Fibroblast of skin of back (primary cell): ENCODE measurements around the gene RDM1.

Experiments used
- DNase-seq: peaks from one replicate; pipeline ENCODE4 v3.0.0-alpha.2; 2013

The RDM1 gene

GRCh38 chr17:35932586-35932985, 2.0 kb upstream of the RDM1 start:
- DNase-seq: peak; percentile 42

- peak; percentile 12 for DNase-seq
Measured at GRCh38 chr17:35931794-35932425, 1.3 kb upstream of the RDM1 start.

- DNase-seq: no peak
Measured at GRCh38 chr17:35927714-35928113, 2.9 kb downstream of the RDM1 start.

- no peak for DNase-seq
Measured at GRCh38 chr17:35923609-35924114, 6.9 kb downstream of the RDM1 start.

- DNase-seq: no peak
Measured at GRCh38 chr17:35920229-35920628, 10.3 kb downstream of the RDM1 start.

GRCh38 chr17:35918665-35919064, 11.9 kb downstream of the RDM1 start:
- DNase-seq: no peak

- DNase-seq: no peak
Measured at GRCh38 chr17:35917519-35918213, 12.9 kb downstream of the RDM1 start.

GRCh38 chr17:35915153-35915964, 15.2 kb downstream of the RDM1 start:
- no peak for DNase-seq

- no peak for DNase-seq
Measured at GRCh38 chr17:35914354-35914753, 16.2 kb downstream of the RDM1 start.

- no peak for DNase-seq
Measured at GRCh38 chr17:35913609-35914008, 17.0 kb downstream of the RDM1 start.

GRCh38 chr17:35912942-35913341, 17.6 kb downstream of the RDM1 start:
- DNase-seq: no peak

GRCh38 chr17:35912339-35912912, 18.1 kb downstream of the RDM1 start:
- no peak for DNase-seq

- DNase-seq: no peak
Measured at GRCh38 chr17:35909408-35909807, 21.2 kb downstream of the RDM1 start.

GRCh38 chr17:35907691-35908090, 22.9 kb downstream of the RDM1 start:
- no peak for DNase-seq

GRCh38 chr17:35906926-35907637, 23.5 kb downstream of the RDM1 start:
- no peak for DNase-seq

GRCh38 chr17:35906191-35906925, 24.2 kb downstream of the RDM1 start:
- no peak for DNase-seq

- DNase-seq: no peak
Measured at GRCh38 chr17:35903451-35903850, 27.1 kb downstream of the RDM1 start.

- peak; percentile 12 for DNase-seq
Measured at GRCh38 chr17:35901631-35902175, 28.9 kb downstream of the RDM1 start.

GRCh38 chr17:35900708-35901480, 29.7 kb downstream of the RDM1 start:
- peak; percentile 32 for DNase-seq

- no peak for DNase-seq
Measured at GRCh38 chr17:35900280-35900679, 30.3 kb downstream of the RDM1 start.
